NCI-H524 treated with DMSO at 0.1 percent for 48 hours (cell line): ENCODE results near the gene MAP1A.
"Not testable (repeated sequence)": the region's sequence is repeated elsewhere in the genome, so short reads cannot be mapped to it uniquely, and the experiment has no call there.

Experiments used
- DNase-seq: peaks from one replicate; lab custom pipeline; 2025; lab: John Stamatoyannopoulos, UW

Gene MAP1A

DNA sequence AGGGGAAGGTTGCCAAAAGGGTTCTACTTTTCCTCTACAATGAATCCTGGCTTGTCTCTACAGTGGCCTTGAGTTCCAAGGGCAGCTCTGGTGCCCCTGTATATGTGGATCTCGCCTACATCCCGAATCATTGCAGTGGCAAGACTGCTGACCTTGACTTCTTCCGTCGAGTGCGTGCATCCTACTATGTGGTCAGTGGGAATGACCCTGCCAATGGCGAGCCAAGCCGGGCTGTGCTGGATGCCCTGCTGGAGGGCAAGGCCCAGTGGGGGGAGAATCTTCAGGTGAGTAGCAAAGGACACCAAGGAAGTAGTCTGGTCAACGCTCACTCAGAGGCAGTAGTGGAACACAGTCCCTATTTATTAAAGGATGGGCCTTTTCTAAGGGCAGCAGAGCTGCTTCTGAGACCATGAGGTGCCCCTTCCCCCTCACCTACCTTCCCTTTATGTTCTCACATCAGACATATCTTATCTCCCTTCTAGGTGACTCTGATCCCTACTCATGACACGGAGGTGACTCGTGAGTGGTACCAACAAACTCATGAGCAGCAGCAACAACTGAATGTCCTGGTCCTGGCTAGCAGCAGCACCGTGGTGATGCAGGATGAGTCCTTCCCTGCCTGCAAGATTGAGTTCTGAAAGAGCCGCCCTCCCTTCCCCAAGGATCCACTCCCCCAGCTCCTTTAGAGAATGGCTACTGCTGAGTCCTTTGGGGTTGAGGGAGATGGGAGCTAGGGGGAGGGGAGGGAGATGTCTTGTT lies 12.4 kb downstream of the MAP1A start:
- DNase-seq = no peak

GRCh38 chr15:43531018-43531670 lies 13.7 kb downstream of the MAP1A start:
- DNase-seq = no peak

DNA sequence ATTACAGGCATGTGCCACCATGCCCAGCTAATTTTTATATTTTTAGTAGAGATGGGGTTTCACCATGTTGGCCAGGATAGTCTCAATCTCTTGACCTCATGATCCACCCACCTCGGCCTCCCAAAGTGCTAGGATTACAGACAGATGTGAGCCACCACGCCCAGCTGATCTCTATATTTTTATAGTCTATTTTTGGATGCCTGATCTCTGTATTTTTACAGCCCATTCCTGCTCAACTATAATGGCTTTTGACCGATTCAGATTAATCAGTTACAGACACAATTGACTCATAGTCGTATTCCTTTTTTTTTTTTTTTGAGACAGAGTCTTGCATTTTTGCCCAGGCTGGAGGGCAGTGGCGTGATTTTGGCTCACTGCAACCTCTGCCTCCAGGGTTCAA lies 15.4 kb downstream of the MAP1A start:
- DNase-seq = not testable (repeated sequence)

DNA sequence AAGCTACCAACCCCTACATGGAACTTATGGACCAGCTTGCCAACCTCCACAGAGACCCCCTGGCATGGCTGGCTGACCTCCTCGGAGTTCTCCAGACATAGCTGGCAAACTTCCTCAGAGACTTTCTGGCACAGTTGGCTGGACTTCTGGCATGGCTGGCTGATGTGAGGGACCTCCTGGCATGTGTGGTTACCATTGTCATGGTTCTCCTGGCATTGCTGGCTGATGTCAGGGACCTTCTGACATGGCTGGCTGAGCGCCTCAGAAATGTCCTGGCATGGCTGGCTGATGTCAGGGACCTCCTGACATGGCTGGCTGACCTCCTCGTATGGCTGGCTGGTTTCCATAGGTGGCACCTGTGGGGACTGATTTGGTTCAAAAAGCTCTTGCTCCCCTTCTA lies 17.5 kb downstream of the MAP1A start:
- DNase-seq = no peak

DNA sequence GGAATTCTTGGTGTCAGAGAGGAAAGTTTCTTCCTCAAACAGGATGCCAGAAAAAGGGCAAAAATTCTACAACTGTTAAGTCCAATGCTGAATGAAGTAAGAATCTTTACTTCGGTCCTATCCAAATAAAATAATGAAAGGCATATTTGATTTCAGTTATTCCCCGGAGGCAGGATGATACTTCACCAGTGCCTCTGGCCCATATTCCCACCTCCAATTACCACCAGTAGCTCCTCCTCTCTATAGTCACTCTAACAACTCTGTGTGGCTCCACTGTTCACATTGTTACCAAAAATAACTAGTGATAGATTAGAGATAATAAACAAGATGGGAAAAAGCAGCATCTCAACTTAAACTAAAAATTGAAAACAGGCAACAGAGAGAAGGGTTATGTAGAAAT lies 20.7 kb downstream of the MAP1A start:
- DNase-seq = no peak

DNA sequence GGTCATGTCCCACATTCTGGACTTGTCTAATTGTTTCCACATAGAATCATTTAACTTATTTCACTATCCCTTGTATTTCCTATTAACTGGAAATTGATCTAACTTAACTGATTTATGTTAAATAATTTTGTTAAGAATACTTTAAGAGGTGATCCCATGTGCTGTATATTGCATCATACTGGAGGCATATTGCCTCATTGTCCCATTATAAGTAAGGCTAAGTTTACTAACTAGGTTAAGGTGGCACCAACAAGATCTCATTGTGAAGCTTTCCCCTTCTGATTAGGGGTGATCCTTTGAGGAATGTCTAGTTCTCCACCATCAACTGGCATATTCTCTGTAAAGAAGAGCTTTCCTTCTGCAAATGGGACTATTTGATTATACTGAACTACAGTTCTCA lies 24.4 kb downstream of the MAP1A start:
- no peak for DNase-seq

DNA sequence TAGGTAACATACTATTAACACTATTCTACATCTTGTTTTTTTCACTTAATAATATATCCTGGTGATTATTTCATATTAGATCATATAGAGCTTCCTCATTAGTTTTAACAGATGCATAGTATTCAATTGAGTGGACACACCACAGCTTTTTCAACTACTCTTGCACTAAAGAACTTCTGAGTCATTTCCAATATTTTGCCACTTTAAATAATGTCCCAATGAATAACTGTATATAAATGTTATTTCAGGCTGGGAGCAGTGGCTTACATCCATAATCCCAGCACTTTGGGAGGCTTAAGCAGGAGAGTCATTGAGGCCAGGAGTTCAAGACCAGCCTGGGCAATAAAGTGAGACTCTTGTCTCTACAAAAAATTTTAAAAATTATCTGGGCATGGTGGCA lies 26.9 kb downstream of the MAP1A start:
- no peak for DNase-seq

DNA sequence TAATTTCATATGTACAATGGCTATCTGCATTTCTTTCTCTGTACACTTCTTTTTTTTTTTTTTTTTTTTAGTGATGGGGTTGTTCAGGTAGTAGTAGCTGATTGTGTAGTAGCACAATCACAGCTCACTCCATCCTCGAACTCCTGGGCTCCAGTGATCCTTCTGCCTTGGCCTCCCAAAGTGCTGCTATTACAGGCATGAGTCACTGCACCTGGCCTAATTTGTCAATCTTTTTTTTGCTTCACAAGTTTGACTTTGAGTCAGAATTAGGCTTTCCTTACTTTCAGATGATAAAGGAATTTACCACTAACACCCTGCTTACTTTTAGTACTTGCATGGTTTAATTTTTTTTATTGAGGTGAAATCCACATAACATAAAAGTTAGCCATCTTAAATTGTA lies 28.0 kb downstream of the MAP1A start:
- DNase-seq = no peak

- DNase-seq = no peak
Measured at GRCh38 chr15:43547539-43547938, 30.1 kb downstream of the MAP1A start.

- no peak for DNase-seq
Measured at GRCh38 chr15:43550527-43551363, 33.3 kb downstream of the MAP1A start.

DNA sequence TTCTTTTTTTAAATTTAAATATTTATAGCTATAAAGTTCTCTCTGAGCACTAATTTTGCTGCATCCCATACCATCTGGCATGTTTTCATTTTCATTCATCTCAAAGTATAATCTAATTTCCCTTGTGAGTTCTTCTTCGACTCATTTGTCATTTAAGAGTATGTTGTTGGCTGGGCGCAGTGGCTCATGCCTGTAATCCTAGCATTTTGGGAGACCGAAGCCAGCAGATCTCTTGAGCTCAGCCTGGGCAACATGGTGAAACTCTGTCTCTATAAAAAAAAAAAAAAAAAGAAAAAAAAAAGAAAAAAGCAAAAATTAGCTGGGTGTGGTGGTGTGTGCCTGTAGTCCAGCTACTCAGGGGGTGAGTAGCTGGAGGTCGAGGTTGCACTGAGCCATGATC lies 34.8 kb downstream of the MAP1A start:
- no peak for DNase-seq

GRCh38 chr15:43552986-43553385 lies 35.6 kb downstream of the MAP1A start:
- no peak for DNase-seq

- DNase-seq = not testable (repeated sequence)
Measured at GRCh38 chr15:43562753-43563152, 45.3 kb downstream of the MAP1A start.

GRCh38 chr15:43563793-43564192 lies 46.4 kb downstream of the MAP1A start:
- DNase-seq = not testable (repeated sequence)

DNA sequence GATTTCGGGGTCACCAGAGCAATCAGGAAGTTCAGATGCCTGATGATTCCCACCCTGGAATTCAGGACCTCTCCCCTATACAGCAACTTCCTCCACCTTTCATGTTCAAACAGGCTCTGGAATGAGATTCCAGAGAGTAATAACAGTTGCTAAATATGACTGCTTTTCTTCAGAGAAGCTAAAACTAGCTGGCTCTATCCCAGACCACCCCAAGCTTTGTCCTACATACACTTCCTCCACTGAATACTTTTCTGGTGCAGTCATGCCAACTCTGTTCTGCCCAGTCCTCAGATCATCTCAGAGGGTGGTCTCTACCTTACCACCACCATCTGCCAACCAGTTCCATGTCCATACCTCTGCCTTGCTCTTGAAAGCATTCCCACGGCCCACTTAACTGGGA lies 49.2 kb downstream of the MAP1A start:
- DNase-seq = not testable (repeated sequence)

DNA sequence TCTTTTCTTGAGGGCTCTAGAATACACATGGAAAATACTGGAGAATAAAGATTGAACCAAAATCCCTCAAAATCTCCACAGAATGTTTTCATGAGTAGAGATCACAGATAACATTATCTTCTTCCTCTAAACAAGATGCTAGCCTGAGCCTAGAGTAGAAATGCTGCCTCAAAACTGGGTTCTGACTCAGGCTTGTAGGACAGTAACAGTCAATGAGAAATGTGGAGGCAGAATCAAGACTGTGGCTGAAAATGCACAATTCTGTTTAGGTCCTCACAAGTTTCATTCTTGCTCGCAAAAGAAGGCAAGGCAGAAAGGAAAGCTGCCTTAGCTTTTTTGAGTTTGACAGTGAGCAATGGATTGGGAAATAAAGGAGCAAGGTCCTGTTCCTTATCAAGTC lies 57.2 kb downstream of the MAP1A start:
- not testable (repeated sequence) for DNase-seq
